HG02981 (cell line): ENCODE measurements around the gene EXD3.

Source experiments
- ATAC-seq: cut with Tn5 transposase; IDR thresholded peaks from one replicate; pipeline ENCODE4 v1.9.1; 2021; ENCODE audit warnings: mild to moderate bottlenecking, moderate library complexity; ENCODE audit not compliant: unreplicated experiment

Gene EXD3

GRCh38 chr9:137447722-137448601, 25.0 kb upstream of the EXD3 start:
- no peak for ATAC-seq

- no peak for ATAC-seq
Observed at GRCh38 chr9:137446851-137447471, 24.0 kb upstream of the EXD3 start.

- ATAC-seq = no peak
Observed at GRCh38 chr9:137445930-137446431, 23.0 kb upstream of the EXD3 start.

DNA sequence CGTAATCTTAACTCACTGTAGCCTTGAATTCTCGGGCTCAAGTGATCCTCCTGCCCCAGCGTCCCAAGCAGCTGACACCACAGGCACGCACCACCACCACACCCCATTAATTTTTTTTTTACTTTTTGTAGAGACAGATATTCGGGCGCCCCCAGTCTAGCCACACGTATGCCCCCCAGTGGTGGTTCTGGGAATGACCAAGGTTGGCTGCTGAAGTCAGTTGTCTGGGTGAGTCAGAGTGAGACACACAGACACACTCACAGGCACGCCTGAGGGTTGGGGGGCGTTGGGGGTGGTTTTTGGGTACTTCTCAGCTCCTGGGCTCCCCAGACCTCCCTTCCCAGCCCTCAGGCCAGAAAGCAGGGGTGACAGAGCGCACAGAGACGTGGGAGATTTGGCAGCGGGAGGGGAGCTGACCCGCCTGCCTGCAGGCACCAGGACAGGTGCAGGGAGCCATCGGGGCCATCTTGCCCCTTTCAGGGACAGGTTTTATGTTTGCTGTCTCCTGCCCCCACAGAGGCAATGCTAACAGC, 22.4 kb upstream of the EXD3 start:
- peak; percentile 51 for ATAC-seq

- no peak for ATAC-seq
Observed at GRCh38 chr9:137444106-137444790, 21.3 kb upstream of the EXD3 start.

DNA sequence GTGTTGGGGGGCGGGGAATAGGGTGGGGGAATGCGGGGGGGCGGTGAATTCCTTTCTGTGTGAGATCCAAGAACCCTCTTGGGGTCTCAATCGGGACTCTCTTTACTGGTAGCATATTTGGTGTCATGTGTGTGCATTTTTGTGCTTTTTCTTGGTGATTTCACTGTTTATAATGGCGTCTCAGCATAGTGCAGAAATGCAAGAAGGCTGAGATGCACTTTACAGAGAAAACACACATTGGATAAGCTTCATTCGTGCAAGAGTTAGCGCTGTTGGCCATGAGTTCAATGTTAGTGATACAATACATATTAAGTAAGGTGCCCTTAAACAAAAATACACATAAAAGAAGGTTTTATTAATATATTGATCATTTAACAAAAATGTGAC, 19.0 kb upstream of the EXD3 start:
- ATAC-seq = no peak

- no peak for ATAC-seq
Observed at GRCh38 chr9:137441289-137441934, 18.4 kb upstream of the EXD3 start, which contains the start of gene ENTPD8. Gene ENTPD8, minus strand, starts transcription at chr9:137441357. Its CDS starts 3,072 bp downstream, at chr9:137438285.

- no peak for ATAC-seq
Observed at GRCh38 chr9:137439158-137439714, 16.3 kb upstream of the EXD3 start.

GRCh38 chr9:137438591-137439157, 15.7 kb upstream of the EXD3 start:
- no peak for ATAC-seq

GRCh38 chr9:137437691-137438590, 15.0 kb upstream of the EXD3 start:
- no peak for ATAC-seq

GRCh38 chr9:137436761-137437600, 14.0 kb upstream of the EXD3 start:
- ATAC-seq = no peak

- no peak for ATAC-seq
Observed at GRCh38 chr9:137435980-137436760, 13.2 kb upstream of the EXD3 start.

DNA sequence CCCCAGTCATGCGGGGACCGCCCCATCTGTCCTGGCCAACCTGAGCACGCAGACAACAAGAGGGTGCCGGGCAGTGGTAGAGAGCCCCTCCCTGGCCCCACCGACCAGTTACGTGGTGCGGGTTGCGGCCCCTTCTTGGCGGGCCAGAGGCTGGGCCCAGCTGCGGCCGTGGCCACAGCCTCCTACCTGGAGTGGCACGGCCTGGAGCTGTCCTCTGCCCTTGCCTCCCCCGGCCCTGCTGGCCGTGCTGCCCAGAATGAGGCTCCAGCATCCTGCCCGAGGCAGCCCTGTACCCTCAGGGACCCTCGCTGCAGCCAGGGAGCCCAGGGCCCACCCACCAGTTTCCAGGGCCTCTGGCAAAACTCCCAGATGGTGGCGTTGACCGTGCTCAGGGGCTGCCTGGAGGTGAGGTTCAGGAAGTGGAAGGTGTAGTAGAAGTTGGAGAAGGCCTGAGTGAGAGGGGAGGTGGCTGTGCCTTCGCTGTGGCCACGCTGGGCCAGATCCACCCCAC, 12.5 kb upstream of the EXD3 start:
- ATAC-seq = no peak

- ATAC-seq = no peak
Observed at GRCh38 chr9:137434498-137435380, 11.8 kb upstream of the EXD3 start.

GRCh38 chr9:137433916-137434431, 11.0 kb upstream of the EXD3 start:
- ATAC-seq = no peak

GRCh38 chr9:137433349-137433915, 10.5 kb upstream of the EXD3 start:
- ATAC-seq = no peak
